Measurements from ENCODE around the gene TANGO2.

TANGO2 gene

GRCh38 chr22:20108757-20109230 is 87.9 kb downstream of the TANGO2 start:
- in situ Hi-C loops (cut with MboI; ENCODE audit: low sequenced_read_pairs, unreplicated experiment): no loop called here
- no peak for TF ChIP-seq CTCF (IDR thresholded peaks at IDR 0.05; ENCODE audit: borderline replicate concordance, control extremely low read depth, extremely low read depth, insufficient read depth, missing control alignments)
- DNase-seq (ENCODE audit: low spot score): no peak

GRCh38 chr22:20109411-20110358 is 88.8 kb downstream of the TANGO2 start:
- no peak for TF ChIP-seq CTCF (IDR thresholded peaks at IDR 0.05; ENCODE audit: borderline replicate concordance, control extremely low read depth, extremely low read depth, insufficient read depth, missing control alignments)
- DNase-seq (ENCODE audit: low spot score): no peak
- in situ Hi-C loops (cut with MboI; ENCODE audit: low sequenced_read_pairs, unreplicated experiment): no loop called here

- in situ Hi-C loops (cut with MboI; ENCODE audit: low sequenced_read_pairs, unreplicated experiment): no loop called here
Observed at GRCh38 chr22:20110359-20110985, 89.6 kb downstream of the TANGO2 start.

GRCh38 chr22:20111045-20111688 is 90.3 kb downstream of the TANGO2 start:
- TF ChIP-seq CTCF (IDR thresholded peaks at IDR 0.05; ENCODE audit: borderline replicate concordance, control extremely low read depth, extremely low read depth, insufficient read depth, missing control alignments): peak; percentile 27
- DNase-seq (ENCODE audit: low spot score): peak; percentile 75
- in situ Hi-C loops (cut with MboI; ENCODE audit: low sequenced_read_pairs, unreplicated experiment): no loop called here

More at GRCh38 chr22:20110359-20110985, 89.6 kb downstream of the TANGO2 start:
- no peak for DNase-seq (ENCODE audit: low spot score)
- TF ChIP-seq CTCF (IDR thresholded peaks at IDR 0.05; ENCODE audit: borderline replicate concordance, control extremely low read depth, extremely low read depth, insufficient read depth, missing control alignments): no peak

- no peak for TF ChIP-seq CTCF (IDR thresholded peaks at IDR 0.05; ENCODE audit: borderline replicate concordance, control extremely low read depth, extremely low read depth, insufficient read depth, missing control alignments)
- no peak for DNase-seq (ENCODE audit: low spot score)
- in situ Hi-C loops (cut with MboI; ENCODE audit: low sequenced_read_pairs, unreplicated experiment): no loop called here
Observed at GRCh38 chr22:20111689-20112622, 91.0 kb downstream of the TANGO2 start.
